GM10847 (cell line): ENCODE results near the gene FKBP10.

Experiments used
- POLR2A ChIP-seq: IDR thresholded peaks from 2 replicates; pipeline ENCODE4 v1.6.1; 2011; ENCODE audit not compliant: insufficient read length; ENCODE audit errors: extremely low read depth

The FKBP10 gene

DNA sequence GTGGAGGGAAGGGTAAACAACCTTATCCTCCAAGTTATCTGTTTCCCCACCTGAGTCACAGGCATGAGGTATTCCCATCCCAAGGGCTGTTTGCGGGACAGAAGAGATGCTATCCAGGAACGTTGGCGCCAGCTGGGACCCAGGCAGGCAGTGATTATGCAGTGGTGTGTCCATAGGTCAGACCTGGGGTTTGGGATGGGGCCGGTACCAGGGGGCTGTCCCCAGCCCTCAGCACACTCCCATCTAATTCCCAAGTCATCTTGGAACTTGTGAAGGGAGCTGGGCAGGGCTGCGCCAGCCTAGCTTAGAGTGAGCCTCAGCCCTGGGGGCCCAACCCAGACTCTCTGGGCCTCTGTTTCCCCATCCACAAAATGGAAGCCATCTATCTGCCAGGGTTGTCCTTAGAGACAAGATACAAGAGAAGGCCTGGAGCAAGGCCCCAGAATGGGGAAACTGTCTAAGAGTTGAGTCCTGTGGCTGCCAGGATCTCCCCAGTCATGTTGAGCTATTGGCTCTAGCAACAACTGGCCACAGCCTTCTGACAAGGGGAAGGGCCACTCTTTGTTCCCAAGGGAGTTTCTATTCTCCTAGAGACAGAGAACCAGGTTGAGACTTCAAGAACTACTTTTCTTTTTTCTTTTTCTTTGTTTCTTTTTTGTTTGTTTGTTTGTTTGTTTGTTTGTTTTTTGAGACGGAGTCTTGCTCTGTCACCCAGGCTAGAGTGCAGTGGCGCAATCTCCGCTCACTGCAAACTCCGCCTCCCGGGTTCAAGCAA, 16.5 kb upstream of the FKBP10 start:
- no peak for TF ChIP-seq POLR2A

DNA sequence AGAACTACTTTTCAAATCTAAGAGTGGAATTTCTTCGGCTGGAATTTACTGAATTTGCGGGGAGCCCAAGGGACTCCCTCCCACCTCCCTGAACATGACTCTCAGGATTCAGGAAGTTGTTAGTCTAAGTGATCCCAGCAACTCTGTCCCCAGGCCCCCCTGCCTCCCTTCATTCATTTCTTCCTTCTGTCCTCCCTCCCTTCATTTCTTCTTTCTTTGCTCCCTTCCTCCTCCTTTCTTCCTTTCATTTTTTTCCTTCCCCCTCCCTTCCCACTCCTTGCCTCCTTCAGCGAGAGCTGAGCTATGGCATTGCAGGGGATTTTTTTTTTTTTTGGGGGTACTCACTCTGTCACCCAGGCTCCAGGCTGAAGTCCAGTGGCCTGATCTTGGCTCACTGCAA, 15.4 kb upstream of the FKBP10 start:
- no peak for TF ChIP-seq POLR2A

DNA sequence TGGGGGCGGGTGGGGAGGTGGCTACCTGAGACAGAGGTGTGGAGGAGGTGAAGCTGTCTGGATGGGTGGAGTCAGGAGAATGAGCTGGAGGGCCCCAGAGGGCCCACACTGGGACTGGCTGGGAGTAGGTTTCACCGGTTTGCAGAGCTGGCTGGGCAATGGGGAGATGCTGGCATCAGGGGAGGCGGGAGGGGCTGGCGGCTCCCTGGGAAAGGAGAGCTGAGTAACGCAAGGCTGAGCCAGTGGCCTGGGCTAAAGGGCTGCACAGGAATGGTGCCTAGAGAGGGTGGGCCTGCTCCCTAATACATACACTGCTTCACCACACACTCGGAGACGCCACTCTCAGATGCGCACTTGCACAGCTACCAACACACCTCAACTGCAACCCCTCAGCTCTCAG, 13.4 kb upstream of the FKBP10 start:
- TF ChIP-seq POLR2A = no peak

DNA sequence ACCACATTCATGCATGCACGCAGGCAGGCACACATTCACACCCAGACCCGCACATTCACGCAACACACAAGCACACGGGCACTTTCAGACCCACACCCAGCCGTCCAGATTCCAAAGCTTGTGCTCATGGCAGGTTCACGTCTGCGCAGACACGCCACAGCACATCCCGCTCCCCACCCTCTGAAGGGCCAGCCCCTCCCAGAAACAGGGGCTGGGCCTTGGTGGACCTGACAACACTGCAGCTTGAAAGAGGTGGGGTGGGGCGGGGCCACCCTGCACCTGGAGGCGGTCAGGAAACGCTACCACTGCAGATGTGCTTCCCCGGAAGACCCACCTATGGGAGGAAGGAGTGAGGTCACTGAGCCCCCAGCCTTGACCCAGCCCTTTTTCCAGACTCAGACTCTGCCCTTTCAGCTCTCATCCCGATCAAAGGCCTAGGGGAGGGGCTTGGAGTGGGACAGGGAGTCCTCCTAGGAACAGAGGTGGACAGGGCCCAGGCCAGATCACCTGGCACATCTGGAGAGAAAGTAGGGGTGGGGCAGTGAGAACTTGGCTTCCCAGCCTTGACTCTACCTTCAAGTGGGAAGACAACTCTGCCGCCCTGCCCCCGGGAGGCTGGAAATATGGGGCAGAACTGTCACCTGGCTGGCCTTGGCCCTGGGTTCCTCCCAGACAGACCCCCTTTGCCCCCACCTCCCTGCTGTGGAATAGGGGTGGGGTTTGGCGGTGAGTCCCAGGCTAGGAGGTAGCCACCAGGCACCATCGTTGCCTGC, 12.0 kb upstream of the FKBP10 start:
- no peak for TF ChIP-seq POLR2A

DNA sequence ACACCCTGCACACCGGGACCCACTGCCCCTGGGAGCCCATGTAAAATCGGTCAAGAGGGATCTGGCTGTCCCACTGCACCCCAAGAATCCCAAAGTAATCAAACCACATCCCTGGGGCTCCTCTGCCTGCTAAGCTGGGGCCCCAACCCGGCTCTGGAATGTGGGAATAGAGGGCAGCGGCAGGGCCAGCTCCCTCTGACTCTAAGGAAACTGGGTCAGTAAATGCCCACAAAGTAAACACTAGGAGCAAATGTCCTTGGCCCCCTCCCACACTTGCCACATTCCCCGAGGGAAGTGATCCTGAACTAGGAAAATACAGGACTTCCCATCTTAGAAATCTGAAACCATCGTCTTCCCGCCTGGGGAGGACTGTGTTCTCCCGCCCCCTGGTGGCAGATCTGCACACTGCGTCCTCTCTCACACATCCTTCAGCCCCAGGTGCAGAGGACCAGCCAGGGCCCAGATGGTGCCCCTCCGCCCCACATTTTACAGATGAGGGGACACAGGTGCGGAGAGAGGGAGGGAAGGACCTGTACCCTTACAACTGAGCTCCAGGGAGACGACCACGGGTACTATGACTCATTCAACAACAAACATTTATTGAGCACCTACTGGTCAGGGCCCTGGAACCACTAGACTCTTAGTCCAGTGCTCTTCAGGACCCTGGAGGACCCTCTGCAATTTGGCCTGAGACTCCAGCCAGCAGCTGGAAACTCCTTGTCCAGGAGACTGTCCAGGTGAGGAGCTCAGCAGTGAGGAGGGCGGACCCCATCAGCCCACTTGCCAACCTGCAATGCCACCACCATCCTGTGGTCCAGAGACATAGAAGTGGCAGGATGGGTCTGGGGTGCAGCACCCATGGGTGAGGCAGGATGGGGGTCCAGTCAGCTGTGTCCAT, 11.2 kb upstream of the FKBP10 start:
- TF ChIP-seq POLR2A = no peak

DNA sequence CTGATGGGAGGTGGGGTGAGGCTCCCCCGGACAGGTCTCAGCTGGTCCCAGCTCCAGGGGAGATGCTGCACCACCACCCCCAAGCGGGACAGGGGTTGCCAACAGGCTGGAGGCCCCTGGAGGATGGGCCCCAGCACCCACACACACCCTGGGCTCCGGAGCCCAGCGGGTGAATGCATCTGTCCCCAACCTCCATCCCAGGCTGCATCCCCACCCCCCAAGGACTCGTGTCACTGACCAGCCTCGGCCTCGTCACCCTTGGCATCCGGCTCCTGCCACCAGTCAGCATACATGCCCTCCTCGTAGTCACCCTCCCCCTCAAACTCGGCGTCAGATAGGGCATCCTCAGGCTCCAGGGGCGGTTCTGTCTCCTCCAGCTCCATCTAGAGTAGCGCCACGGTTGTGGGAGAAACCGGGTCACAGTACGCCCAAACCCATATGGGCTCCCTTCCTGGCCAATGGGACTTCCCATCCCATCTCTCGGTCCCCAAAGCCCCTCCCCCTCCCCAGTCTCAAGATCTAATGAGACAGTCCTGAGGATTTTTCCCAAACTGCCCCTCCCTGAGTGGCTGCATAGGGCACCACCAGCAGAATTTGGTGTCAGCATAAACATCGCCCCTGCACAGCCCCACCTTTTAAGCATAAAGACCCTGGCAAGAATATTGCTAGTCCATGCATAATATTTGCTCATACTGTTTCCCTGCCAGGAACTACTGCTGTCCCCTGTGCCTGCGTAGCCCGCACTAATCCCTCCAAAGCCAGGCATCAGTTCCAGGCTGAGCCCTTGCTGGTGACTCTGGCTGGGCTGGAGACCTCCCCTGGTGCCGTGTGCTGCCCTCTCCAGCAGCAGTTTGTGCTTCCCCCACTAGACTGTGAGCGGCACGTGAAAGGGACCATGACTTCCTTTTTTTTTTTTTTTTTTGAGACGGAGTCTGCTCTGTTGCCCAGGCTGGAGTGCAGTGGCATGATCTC, 9.5 kb upstream of the FKBP10 start:
- no peak for TF ChIP-seq POLR2A

DNA sequence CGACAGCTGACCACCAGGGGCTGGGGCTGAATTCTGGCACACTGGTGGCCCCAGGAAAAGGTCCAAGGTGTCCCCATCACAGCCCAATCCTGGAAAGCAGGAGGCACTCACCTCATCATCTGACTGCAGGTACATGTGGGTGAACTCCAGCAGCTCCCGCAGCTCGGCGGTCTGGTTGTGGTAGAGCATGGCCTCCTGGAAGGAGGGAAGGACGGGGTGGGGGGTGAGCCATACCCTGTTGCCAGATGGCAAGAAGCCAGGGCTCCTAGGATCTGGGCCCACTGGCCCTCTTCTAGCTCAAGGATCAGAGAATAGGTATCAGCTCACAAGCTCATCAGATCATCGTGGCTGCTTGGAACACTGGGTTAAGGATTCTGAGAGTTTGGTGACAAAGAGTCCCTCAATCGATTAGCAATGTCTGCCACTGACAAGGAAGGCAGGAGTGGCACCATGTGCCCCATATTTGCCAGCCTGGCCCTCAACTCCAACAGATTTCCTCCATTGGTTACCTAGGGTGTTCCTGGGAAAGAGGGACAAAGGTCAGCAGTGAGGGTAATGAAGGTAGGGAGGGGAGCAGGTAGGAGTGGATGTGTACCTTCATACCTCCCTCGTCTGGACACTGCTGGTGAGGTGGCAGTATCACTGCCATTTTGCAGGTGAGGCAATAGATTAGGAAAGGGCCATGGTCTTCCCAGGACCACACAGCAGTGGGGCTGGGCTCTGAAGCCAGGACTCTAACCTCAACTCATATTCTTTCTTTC, 5.9 kb upstream of the FKBP10 start:
- no peak for TF ChIP-seq POLR2A

DNA sequence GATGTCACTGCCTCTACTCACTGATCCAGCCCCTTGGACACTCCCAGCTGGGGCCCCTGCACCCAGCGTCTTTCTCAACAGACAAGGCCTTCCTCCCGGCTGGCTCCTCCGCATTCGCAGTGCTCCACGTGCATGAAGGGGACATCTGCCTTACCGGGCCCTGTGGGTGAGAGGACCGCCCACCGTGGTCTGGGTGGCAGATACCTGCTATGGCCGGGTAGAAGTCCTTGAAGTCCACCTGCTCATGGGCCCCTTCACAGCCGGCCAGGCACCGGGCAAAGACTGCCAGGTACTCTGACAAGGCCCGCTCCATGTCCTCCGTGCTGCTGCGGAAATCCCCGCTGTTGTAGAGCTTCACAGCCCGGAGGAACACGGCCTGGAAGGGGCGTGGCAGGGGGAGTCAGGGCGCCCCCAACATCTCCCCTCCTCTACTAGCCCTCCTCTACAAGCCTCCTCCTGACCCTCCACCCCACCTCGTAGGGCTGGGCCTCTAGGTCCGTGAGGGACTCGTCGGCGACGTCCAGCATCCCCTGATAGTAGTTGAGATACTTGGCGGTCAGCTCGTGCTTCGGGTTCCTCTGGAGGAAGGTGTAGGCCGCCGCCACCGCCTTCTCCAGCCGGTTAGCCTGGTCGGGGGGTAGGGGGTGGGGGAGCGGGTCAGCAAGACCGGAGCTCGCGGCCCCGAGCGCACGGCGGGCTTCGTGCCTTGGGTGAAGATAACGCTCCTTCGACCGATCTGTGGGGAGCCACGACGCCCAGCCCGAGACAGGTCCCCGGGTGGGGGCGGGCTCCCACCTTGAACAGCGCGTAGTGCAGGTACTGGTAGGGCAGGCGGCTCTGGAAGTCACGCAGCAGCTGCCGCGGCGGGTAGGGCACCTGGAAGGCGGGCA, 1.9 kb upstream of the FKBP10 start:
- TF ChIP-seq POLR2A = no peak

DNA sequence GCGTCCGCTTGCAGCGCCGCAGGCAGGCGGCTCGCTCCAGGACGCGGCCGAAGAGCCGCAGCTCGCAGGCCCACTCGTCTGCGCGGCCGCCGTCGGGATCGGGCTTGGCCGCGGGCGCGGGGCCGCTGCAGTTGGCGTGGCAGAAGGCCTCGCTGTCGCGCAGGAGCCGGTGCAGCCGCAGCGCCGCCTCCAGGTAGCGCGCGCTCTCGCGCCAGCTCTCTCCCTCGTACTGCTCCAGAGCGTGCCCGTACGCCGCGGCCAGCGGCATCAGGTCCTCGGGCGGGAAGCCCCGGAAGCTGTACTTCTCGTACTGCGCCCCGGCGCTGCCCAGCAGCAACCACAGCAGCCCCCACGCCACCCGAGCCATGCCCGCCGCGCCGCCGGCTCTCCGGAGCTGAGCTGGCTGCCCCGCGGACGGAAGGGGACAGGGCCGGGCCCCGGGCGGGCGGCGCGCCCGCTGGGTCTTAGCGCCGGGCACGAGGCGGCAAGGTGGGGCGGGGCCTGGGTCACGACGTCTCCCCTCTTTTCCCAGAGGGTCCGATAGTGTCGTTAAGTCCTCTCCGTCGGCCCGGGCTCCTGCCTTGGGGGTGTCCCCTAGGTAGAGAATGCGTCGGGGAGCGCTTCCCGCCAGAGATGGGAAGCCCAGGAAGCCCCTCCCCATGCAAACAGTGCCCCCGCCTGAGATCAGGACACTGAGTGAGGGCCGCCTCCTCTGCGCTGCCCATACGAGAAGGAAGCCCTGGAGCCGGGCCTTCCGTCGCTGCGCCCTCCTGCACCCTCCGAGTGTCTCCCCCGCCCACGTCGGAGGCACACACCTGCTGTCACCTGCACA, 1.0 kb upstream of the FKBP10 start, which contains the start of gene P3H4:
TSS of gene P3H4 (minus strand) at position 401 of the 832 bp plus-strand sequence. CDS start at position 367, 34 bp downstream.
- no peak for TF ChIP-seq POLR2A

DNA sequence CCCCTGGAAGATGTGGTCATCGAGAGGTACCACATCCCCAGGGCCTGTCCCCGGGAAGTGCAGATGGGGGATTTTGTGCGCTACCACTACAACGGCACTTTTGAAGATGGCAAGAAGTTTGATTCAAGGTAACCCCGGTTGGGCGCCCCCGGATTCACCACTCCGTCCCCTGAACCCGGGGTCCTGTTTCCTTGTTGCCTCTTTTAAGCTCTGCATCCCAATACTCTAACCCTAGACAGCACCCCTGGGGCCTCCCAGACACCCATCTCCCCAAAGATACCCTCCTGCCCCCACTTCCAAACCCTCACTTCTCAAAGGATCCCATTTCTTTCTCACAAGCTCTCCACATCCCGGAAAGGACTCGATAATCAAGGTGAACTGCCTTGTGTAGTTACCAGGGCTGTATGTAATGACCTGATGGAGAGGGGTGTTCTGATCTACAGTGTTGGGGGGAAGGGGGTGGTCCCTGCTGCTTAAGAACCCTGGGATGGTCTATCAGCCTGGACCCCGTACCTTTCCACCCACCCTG, 412 bp downstream of the FKBP10 start:
- TF ChIP-seq POLR2A = no peak

DNA sequence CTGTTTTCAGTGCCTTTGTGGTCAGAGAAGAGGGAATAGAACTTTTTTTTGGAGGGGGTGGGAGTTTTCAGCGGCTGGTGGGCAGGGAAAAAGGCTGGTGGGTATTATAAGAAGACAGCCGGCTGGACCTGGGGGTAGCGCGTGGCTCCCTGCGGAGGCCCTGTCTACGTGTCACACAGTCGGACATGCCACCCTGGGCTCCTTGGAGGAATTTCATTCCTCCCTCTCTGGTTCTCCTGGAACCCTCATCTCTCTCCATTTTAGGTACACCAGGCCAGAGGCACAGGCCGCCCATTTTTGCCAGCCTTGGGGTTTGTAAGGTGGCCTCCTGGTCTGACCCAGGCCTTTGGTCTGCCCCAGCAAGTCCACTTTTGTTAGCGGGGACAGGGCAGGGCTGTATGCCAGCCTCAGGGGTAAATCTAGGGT, 908 bp downstream of the FKBP10 start:
- TF ChIP-seq POLR2A = no peak
